Measurements from ENCODE around the gene BORCS5.
A peak's percentile ranks its signal among the peaks of the same experiment; 100 is the strongest.

Gene BORCS5

DNA sequence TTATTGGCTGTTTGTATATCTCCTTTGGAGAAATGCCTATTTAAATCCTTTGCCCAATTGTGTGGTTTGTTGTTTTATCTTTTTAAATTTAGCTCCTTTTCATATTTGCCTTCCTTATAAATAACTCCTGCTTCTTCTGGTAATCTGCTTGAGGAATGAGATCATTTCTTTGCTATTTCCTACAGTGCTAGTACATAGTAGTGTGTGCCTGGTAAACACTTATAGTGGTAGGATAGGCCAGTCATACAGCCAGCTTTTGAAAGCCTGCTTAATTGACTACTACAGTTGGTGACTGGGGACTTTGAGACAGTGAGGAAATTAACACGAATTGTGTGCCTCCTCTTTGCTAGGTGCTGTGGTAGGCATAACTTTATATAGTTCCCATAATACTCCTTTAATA, 68.7 kb downstream of the BORCS5 start:
- peaks cover 3% of the 10 kb centered on the region for H3K27me3 Mint-ChIP-seq (ENCODE audit: low read depth, poor library complexity)
- no peak overlapping the region for H3K4me3 Mint-ChIP-seq
- H3K27ac Mint-ChIP-seq, result no peak overlapping the region
- peaks cover 44% of the 10 kb centered on the region for H3K36me3 Mint-ChIP-seq (ENCODE audit: low read depth)
- TF ChIP-seq, protein P1, sequence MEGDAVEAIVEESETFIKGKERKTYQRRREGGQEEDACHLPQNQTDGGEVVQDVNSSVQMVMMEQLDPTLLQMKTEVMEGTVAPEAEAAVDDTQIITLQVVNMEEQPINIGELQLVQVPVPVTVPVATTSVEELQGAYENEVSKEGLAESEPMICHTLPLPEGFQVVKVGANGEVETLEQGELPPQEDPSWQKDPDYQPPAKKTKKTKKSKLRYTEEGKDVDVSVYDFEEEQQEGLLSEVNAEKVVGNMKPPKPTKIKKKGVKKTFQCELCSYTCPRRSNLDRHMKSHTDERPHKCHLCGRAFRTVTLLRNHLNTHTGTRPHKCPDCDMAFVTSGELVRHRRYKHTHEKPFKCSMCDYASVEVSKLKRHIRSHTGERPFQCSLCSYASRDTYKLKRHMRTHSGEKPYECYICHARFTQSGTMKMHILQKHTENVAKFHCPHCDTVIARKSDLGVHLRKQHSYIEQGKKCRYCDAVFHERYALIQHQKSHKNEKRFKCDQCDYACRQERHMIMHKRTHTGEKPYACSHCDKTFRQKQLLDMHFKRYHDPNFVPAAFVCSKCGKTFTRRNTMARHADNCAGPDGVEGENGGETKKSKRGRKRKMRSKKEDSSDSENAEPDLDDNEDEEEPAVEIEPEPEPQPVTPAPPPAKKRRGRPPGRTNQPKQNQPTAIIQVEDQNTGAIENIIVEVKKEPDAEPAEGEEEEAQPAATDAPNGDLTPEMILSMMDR (IDR thresholded peaks at IDR 0.05), result no peak
- H3K9me3 Mint-ChIP-seq, result peaks cover 54% of the 10 kb centered on the region
- DNase-seq, result no peak
- H3K4me1 Mint-ChIP-seq, result no peaks in the 10 kb centered on the region

DNA sequence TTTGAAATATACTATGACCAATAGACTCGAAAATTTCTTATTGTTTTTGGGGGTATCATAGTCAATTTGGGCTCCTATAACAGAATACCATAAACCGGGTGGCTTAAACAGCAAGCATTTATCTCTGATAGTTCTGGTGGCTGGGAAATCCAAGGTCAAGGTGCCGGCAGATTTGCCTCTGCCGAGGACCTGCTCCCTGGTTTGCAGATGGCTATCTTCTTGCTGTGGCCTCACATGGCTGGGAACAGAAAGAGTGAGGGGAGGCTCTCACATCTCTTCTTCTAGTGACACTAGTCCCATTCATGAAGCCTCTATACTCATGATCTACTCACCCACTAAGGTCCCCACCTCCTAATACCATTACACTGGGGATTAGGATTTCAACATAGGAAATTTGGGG, 70.7 kb downstream of the BORCS5 start:
- Mint-ChIP-seq H3K9me3 (peaks cover 34% of the 10 kb centered on the region), H3K36me3 (ENCODE audit: low read depth) (peaks cover 25% of the 10 kb centered on the region), H3K4me3 (no peak overlapping the region), H3K27ac (no peak overlapping the region), H3K27me3 (ENCODE audit: low read depth, poor library complexity) (peaks cover 3% of the 10 kb centered on the region), H3K4me1 (no peaks in the 10 kb centered on the region)
- no peak for DNase-seq
- TF ChIP-seq, protein P1 (IDR thresholded peaks at IDR 0.05), result no peak

DNA sequence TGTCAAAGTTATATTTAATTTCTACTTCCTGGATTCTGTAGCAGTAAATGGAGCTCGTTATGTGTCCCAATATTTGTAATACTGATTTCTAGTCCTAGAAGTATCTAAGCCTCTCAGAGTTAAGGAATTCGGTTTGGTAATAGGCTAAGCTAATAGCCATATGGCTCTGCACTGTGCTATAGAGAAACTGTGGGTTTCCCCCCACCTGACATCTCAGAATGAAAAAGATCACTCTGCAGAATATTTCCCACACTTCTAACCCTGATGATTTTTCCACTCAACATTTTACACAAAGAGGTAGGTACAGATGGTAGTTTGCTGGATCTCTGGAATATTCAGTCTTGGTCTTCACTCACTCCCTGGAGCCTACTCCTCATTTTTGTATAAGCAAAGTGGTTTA, 71.2 kb downstream of the BORCS5 start:
- H3K27ac Mint-ChIP-seq, result no peak overlapping the region
- H3K4me1 Mint-ChIP-seq, result no peaks in the 10 kb centered on the region
- TF ChIP-seq, protein P1 (IDR thresholded peaks at IDR 0.05), result no peak
- no peak for DNase-seq
- H3K27me3 Mint-ChIP-seq (ENCODE audit: low read depth, poor library complexity), result peaks cover 3% of the 10 kb centered on the region
- H3K36me3 Mint-ChIP-seq (ENCODE audit: low read depth), result peaks cover 24% of the 10 kb centered on the region
- H3K4me3 Mint-ChIP-seq, result no peak overlapping the region
- peaks cover 31% of the 10 kb centered on the region for H3K9me3 Mint-ChIP-seq

DNA sequence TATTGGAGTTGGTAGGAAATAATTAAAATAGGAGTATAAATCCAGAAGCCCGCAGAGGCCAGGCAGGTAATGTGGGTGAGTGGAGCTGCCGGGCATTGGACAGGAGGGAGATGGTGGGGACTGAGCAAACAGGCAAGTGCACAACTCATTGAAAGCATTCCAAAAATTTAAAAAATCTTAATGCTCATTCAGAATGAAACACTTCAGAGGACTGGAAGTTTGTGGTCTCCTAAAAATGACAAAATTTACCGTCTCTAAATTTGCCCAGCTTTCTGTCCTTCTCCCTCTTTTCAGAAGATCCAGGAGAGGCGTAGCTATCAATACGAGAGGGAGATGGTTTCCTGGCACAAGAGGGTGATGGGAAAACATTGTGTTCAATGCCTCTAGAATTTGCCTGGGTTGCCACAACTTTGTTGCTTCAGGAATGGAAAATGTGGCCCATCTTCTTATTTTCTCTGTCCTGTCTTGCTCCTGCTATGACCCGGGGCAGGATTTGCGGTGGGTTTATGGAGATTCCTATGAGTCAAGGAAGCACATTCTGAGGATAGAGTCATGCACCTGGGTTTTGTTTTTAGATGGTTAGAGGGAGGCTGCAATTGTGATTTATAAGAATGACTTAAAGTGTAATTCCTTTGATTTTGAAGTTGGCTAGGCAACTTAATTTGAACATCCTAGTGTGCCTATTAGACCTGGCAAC, 72.2 kb downstream of the BORCS5 start:
- H3K36me3 Mint-ChIP-seq (ENCODE audit: low read depth), result peaks cover 13% of the 10 kb centered on the region
- peaks cover 3% of the 10 kb centered on the region for H3K27me3 Mint-ChIP-seq (ENCODE audit: low read depth, poor library complexity)
- H3K9me3 Mint-ChIP-seq, result peaks cover 21% of the 10 kb centered on the region
- DNase-seq, result no peak
- TF ChIP-seq, protein P1 (IDR thresholded peaks at IDR 0.05), result no peak
- no peak overlapping the region for H3K4me3 Mint-ChIP-seq
- H3K27ac Mint-ChIP-seq, result no peak overlapping the region
- peaks cover 9% of the 10 kb centered on the region for H3K4me1 Mint-ChIP-seq

DNA sequence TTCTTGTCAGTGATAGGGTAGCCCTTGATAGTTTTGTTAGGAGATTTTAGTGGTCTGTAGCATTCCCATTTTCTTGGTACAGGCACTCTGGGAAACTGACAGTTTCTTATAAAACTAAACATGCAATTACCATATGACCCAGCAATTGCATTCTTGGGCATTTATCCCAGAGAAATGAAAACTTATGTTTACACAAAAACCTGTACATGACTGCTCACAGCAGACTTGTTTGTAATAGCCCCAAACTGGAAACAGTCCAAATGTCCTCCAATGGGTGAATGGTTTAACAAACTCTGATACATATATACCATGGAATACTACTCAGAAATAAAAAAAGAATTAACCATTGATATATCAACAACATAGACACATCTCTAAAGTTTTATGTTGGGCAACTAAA, 75.5 kb downstream of the BORCS5 start:
- Mint-ChIP-seq H3K4me3 (no peak overlapping the region), H3K4me1 (peaks cover 9% of the 10 kb centered on the region), H3K27ac (peak overlapping the region; percentile 7), H3K27me3 (ENCODE audit: low read depth, poor library complexity) (peaks cover 3% of the 10 kb centered on the region), H3K9me3 (peaks cover 6% of the 10 kb centered on the region), H3K36me3 (ENCODE audit: low read depth) (peaks cover 16% of the 10 kb centered on the region)
- TF ChIP-seq, protein P1 (IDR thresholded peaks at IDR 0.05), result no peak
- no peak for DNase-seq

DNA sequence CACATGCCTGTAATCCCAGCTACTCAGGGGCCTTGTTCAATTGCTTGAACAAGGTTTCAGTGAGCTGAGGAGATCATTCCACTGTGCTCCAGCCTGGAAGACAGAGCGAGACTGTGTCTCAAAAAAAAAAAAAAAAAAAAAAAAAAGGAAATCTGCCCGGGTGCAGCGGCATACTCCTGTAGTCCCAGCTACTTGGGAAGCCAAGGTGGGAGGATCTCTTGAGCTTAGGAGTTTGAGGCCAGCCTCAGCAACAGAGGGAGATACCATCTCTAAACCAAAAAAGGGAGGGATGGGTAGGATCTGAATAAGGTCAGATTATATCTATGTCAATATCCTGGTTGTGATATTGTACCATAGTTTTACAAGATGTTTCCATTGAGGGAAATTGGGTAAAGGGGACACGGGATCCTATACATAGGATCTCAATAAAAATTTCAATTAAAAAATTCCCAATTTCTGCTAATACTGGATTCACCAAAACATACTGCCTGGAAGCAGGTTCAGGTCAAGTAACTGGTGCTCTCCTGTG, 76.4 kb downstream of the BORCS5 start:
- peaks cover 19% of the 10 kb centered on the region for H3K36me3 Mint-ChIP-seq (ENCODE audit: low read depth)
- no peak for DNase-seq
- peaks cover 3% of the 10 kb centered on the region for H3K27me3 Mint-ChIP-seq (ENCODE audit: low read depth, poor library complexity)
- no peak overlapping the region for H3K27ac Mint-ChIP-seq
- peaks cover 6% of the 10 kb centered on the region for H3K9me3 Mint-ChIP-seq
- no peak overlapping the region for H3K4me3 Mint-ChIP-seq
- H3K4me1 Mint-ChIP-seq, result peaks cover 9% of the 10 kb centered on the region
- TF ChIP-seq, protein P1 (IDR thresholded peaks at IDR 0.05), result no peak

All from nephron progenitor cell (in vitro differentiated cells).